PFSK-1 (cell line): ENCODE results near the gene FAM163B.

Source experiments
- FOXP2 ChIP-seq: optimal IDR thresholded peaks from 2 replicates; pipeline ENCODE3; 2011; ENCODE audit warnings: borderline replicate concordance, control low read depth, inconsistent platforms; ENCODE audit not compliant: insufficient read depth; ENCODE audit errors: extremely low read length, extremely low read depth
- POLR2AphosphoS5 ChIP-seq: IDR thresholded peaks from 2 replicates; pipeline ENCODE4 v1.6.1; 2012; ENCODE audit warnings: low read depth, mild to moderate bottlenecking, control low read depth, low read length, moderate library complexity
- TAF1 ChIP-seq: IDR thresholded peaks from 2 replicates; pipeline ENCODE4 v1.6.1; 2012; ENCODE audit warnings: low read length, control low read depth, borderline replicate concordance; ENCODE audit not compliant: insufficient read depth
- TF ChIP-seq, protein P1 (sequence below), 2 experiments: IDR thresholded peaks; 2 replicates each; pipeline versions ENCODE4 v1.6.1 to v1.8.0; 2011 to 2012; ENCODE audit warnings: low read depth in 2 of 2, low read length in 2 of 2, control low read depth in 1 of 2, inconsistent platforms in 1 of 2, mild to moderate bottlenecking in 1 of 2, moderate library complexity in 1 of 2; ENCODE audit not compliant: insufficient read depth in 1 of 2

DNA sequence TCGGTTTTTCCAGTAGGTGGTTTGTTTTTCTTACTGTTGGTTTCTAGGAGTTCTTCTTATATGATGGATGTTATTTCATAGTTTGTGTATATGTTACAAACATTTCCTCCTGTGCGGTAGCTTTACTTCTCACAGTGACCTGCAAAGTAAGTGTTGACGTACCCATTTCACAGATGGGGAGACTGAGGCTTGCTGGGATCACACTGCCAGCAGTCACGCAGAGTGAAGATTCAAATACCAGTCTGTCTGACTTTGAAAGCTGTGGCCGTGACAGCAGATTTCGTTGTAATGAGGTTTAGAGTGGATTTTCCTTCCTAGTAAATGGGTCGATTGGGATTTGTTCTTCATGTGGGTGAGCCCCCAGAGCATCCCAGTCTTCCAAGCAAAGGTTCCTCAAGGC lies 40.0 kb upstream of the FAM163B start:
- TF ChIP-seq, protein P1, sequence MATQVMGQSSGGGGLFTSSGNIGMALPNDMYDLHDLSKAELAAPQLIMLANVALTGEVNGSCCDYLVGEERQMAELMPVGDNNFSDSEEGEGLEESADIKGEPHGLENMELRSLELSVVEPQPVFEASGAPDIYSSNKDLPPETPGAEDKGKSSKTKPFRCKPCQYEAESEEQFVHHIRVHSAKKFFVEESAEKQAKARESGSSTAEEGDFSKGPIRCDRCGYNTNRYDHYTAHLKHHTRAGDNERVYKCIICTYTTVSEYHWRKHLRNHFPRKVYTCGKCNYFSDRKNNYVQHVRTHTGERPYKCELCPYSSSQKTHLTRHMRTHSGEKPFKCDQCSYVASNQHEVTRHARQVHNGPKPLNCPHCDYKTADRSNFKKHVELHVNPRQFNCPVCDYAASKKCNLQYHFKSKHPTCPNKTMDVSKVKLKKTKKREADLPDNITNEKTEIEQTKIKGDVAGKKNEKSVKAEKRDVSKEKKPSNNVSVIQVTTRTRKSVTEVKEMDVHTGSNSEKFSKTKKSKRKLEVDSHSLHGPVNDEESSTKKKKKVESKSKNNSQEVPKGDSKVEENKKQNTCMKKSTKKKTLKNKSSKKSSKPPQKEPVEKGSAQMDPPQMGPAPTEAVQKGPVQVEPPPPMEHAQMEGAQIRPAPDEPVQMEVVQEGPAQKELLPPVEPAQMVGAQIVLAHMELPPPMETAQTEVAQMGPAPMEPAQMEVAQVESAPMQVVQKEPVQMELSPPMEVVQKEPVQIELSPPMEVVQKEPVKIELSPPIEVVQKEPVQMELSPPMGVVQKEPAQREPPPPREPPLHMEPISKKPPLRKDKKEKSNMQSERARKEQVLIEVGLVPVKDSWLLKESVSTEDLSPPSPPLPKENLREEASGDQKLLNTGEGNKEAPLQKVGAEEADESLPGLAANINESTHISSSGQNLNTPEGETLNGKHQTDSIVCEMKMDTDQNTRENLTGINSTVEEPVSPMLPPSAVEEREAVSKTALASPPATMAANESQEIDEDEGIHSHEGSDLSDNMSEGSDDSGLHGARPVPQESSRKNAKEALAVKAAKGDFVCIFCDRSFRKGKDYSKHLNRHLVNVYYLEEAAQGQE (IDR thresholded peaks at IDR 0.05; ENCODE audit: insufficient read depth in 1 of 2, low read depth in 2 of 2, low read length in 2 of 2), result no peak
- TF ChIP-seq TAF1 (no peak), POLR2AphosphoS5 (no peak), FOXP2 (no peak)
